Stimulated activated CD4-positive, alpha-beta T cell treated with anti-CD3 and anti-CD28 coated beads, Interleukin-1b, Interleukin-23, amount 100 ng/mL, for 48 hours (primary cell): ENCODE data around the gene FBXO21.

Source experiments
- DNase-seq: peaks from one replicate; pipeline ENCODE4 v3.0.0-alpha.2; 2020

The FBXO21 gene

GRCh38 chr12:117162167-117162539 lies 28.1 kb downstream of the FBXO21 start:
- DNase-seq: no peak

GRCh38 chr12:117161460-117162166 lies 28.7 kb downstream of the FBXO21 start:
- DNase-seq: no peak

- DNase-seq: no peak
Measured at GRCh38 chr12:117159674-117160073, 30.6 kb downstream of the FBXO21 start.

- no peak for DNase-seq
Measured at GRCh38 chr12:117158911-117159553, 31.2 kb downstream of the FBXO21 start.

GRCh38 chr12:117158096-117158495 lies 32.2 kb downstream of the FBXO21 start:
- no peak for DNase-seq

GRCh38 chr12:117155278-117156060 lies 34.8 kb downstream of the FBXO21 start:
- peak; percentile 83 for DNase-seq

- no peak for DNase-seq
Measured at GRCh38 chr12:117152793-117153775, 37.2 kb downstream of the FBXO21 start.

GRCh38 chr12:117151403-117152031 lies 38.8 kb downstream of the FBXO21 start:
- DNase-seq: no peak

GRCh38 chr12:117149431-117149830 lies 40.8 kb downstream of the FBXO21 start:
- no peak for DNase-seq

GRCh38 chr12:117148642-117149041 lies 41.6 kb downstream of the FBXO21 start:
- peak; percentile 20 for DNase-seq

GRCh38 chr12:117147639-117148038 lies 42.6 kb downstream of the FBXO21 start:
- no peak for DNase-seq

GRCh38 chr12:117145597-117146154 lies 44.6 kb downstream of the FBXO21 start:
- DNase-seq: no peak

- DNase-seq: no peak
Measured at GRCh38 chr12:117144599-117144998, 45.7 kb downstream of the FBXO21 start.

GRCh38 chr12:117143008-117143532 lies 47.2 kb downstream of the FBXO21 start:
- no peak for DNase-seq

- DNase-seq: no peak
Measured at GRCh38 chr12:117142094-117142493, 48.2 kb downstream of the FBXO21 start.

GRCh38 chr12:117141097-117141898 lies 49.0 kb downstream of the FBXO21 start:
- DNase-seq: no peak

GRCh38 chr12:117140397-117141096 lies 49.7 kb downstream of the FBXO21 start:
- DNase-seq: no peak

GRCh38 chr12:117139025-117139717 lies 51.1 kb downstream of the FBXO21 start:
- no peak for DNase-seq

- DNase-seq: no peak
Measured at GRCh38 chr12:117134721-117135120, 55.5 kb downstream of the FBXO21 start.
